Measurements from ENCODE around the gene KCNK15. TPM values are rescaled to one million over a fixed set of nuclear protein-coding genes. Genes with fewer than 3 reads are reported as not detected.

The KCNK15 gene
- total RNA-seq, 1 donor from 2014 or later, result 1.5 TPM

GRCh38 chr20:44765091-44765490 lies 19.4 kb downstream of the KCNK15 start:
- Histone ChIP-seq H3K36me3 (no peaks in the 10 kb centered on the region), H3K4me1 (no peaks in the 10 kb centered on the region), H3K27me3 (no peaks in the 10 kb centered on the region), H3K9me3 (no peaks in the 10 kb centered on the region), H3K4me3 (no peak overlapping the region), H3K27ac (no peak overlapping the region)
- DNase-seq (ENCODE audit: extremely low spot score in 2 of 2), result no peak
- intact Hi-C loops (cut with DNase I), result no loop called here
- TF ChIP-seq POLR2A (IDR thresholded peaks at IDR 0.05), result no peak
- TF ChIP-seq POLR2AphosphoS5 (IDR thresholded peaks at IDR 0.05; ENCODE audit: insufficient read depth in 1 of 2, low read depth in 1 of 2), result no peak
- TF ChIP-seq CTCF (IDR thresholded peaks at IDR 0.05), result no peak

- intact Hi-C loops (cut with DNase I), result no loop called here
- no peaks in the 10 kb centered on the region for H3K4me1 ChIP-seq
- no peak for DNase-seq (ENCODE audit: extremely low spot score in 2 of 2)
- H3K27ac ChIP-seq, result no peak overlapping the region
- no peaks in the 10 kb centered on the region for H3K36me3 ChIP-seq
- TF ChIP-seq POLR2A (IDR thresholded peaks at IDR 0.05) (no peak), POLR2AphosphoS5 (IDR thresholded peaks at IDR 0.05; ENCODE audit: insufficient read depth in 1 of 2, low read depth in 1 of 2) (no peak), CTCF (IDR thresholded peaks at IDR 0.05) (no peak)
- H3K27me3 ChIP-seq, result no peaks in the 10 kb centered on the region
- no peaks in the 10 kb centered on the region for H3K9me3 ChIP-seq
- H3K4me3 ChIP-seq, result no peak overlapping the region
Observed at GRCh38 chr20:44765701-44766347, 20.2 kb downstream of the KCNK15 start.

GRCh38 chr20:44768256-44768655 lies 22.6 kb downstream of the KCNK15 start:
- H3K4me1 ChIP-seq, result no peaks in the 10 kb centered on the region
- H3K36me3 ChIP-seq, result no peaks in the 10 kb centered on the region
- TF ChIP-seq POLR2AphosphoS5 (IDR thresholded peaks at IDR 0.05; ENCODE audit: insufficient read depth in 1 of 2, low read depth in 1 of 2) (no peak), CTCF (IDR thresholded peaks at IDR 0.05) (no peak), POLR2A (IDR thresholded peaks at IDR 0.05) (no peak)
- no peak for DNase-seq (ENCODE audit: extremely low spot score in 2 of 2)
- no peak overlapping the region for H3K27ac ChIP-seq
- intact Hi-C loops (cut with DNase I), result no loop called here
- no peak overlapping the region for H3K4me3 ChIP-seq
- no peaks in the 10 kb centered on the region for H3K9me3 ChIP-seq
- no peaks in the 10 kb centered on the region for H3K27me3 ChIP-seq

GRCh38 chr20:44768854-44769480 lies 23.3 kb downstream of the KCNK15 start:
- intact Hi-C loops (cut with DNase I), result no loop called here
- no peak for DNase-seq (ENCODE audit: extremely low spot score in 2 of 2)
- H3K9me3 ChIP-seq, result no peaks in the 10 kb centered on the region
- H3K4me3 ChIP-seq, result no peak overlapping the region
- no peaks in the 10 kb centered on the region for H3K4me1 ChIP-seq
- no peaks in the 10 kb centered on the region for H3K27me3 ChIP-seq
- H3K27ac ChIP-seq, result no peak overlapping the region
- TF ChIP-seq POLR2AphosphoS5 (IDR thresholded peaks at IDR 0.05; ENCODE audit: insufficient read depth in 1 of 2, low read depth in 1 of 2) (no peak), POLR2A (IDR thresholded peaks at IDR 0.05) (no peak), CTCF (IDR thresholded peaks at IDR 0.05) (no peak)
- no peaks in the 10 kb centered on the region for H3K36me3 ChIP-seq

GRCh38 chr20:44769481-44769863 lies 23.8 kb downstream of the KCNK15 start:
- intact Hi-C loops (cut with DNase I), result no loop called here
- H3K4me3 ChIP-seq, result no peak overlapping the region
- no peak for TF ChIP-seq POLR2AphosphoS5 (IDR thresholded peaks at IDR 0.05; ENCODE audit: insufficient read depth in 1 of 2, low read depth in 1 of 2)
- TF ChIP-seq POLR2A (IDR thresholded peaks at IDR 0.05), result no peak
- no peak for TF ChIP-seq CTCF (IDR thresholded peaks at IDR 0.05)
- H3K27ac ChIP-seq, result no peak overlapping the region
- H3K36me3 ChIP-seq, result no peaks in the 10 kb centered on the region
- H3K27me3 ChIP-seq, result no peaks in the 10 kb centered on the region
- H3K4me1 ChIP-seq, result no peaks in the 10 kb centered on the region
- H3K9me3 ChIP-seq, result no peaks in the 10 kb centered on the region
- no peak for DNase-seq (ENCODE audit: extremely low spot score in 2 of 2)

All from vagina (tissue), 2 donors.